ENCODE measurements around the gene TEX12. TPM values are rescaled to one million over a fixed set of nuclear protein-coding genes. Genes with fewer than 3 reads are reported as not detected.

TEX12 gene
- total and polyA plus RNA-seq, 9 of the 15 experiments (the other 6 are each of a cell fraction or from before 2014, with no cell fraction given) = 0.10 to 2.3 (median 0.67) TPM; not detected in 1

GRCh38 chr11:112176077-112176476 is 8.9 kb downstream of the TEX12 start:
- DNase-seq (ENCODE audit: extremely low read depth in 1 of 4, low spot score in 3 of 4) (no peak), ATAC-seq (no peak), FAIRE-seq (no peak)
- TF ChIP-seq SAFB2 (IDR thresholded peaks at IDR 0.05; ENCODE audit: borderline replicate concordance, low read depth, low read length, severe bottlenecking) (no peak), SNAPC5 (CRISPR knock-in tag; IDR thresholded peaks at IDR 0.05) (no peak)
- intact Hi-C loops (cut with micrococcal nuclease) = no loop called here
- H3K4me3 ChIP-seq = no peak overlapping the region
- H3K79me2 ChIP-seq (ENCODE audit: control insufficient read depth, insufficient read depth, low read length) = no peaks in the 10 kb centered on the region
- peaks cover 0 to 8% of the 10 kb centered on the region in 2 experiments; a peak in 2 of 5 replicates for H3K4me1 ChIP-seq (replicated peaks in 1 of 2; ENCODE audit: control insufficient read depth in 2 of 2, insufficient read depth in 2 of 2, low read length in 2 of 2)
- in situ Hi-C loops (cut with MboI) = no loop called here
- no peak overlapping the region for H2AFZ ChIP-seq (ENCODE audit: low read depth, low read length)
- no peaks in the 10 kb centered on the region for H3K9me3 ChIP-seq (replicated peaks; ENCODE audit: control insufficient read depth, insufficient read depth, low read depth, low read length)
- ChIA-PET CTCF (ENCODE audit: low intra/inter-chr PET ratio) (interaction anchor here (0.6 kb wide), 1 partner anchor 278 kb away, joined by 4 read pairs; no protein-coding TSS in a partner anchor), POLR2A (interaction anchor here (1.3 kb wide), 1 partner anchor 21 kb away, joined by 3 read pairs; no protein-coding TSS in a partner anchor)
- no peaks in the 10 kb centered on the region for H3K9me1 ChIP-seq (ENCODE audit: control insufficient read depth, insufficient read depth, low read length)
- no peak overlapping the region for H3K9ac ChIP-seq (ENCODE audit: insufficient read depth in 1 of 2, low read depth in 2 of 2, low read length in 2 of 2)
- H3K36me3 ChIP-seq (ENCODE audit: control insufficient read depth, insufficient read depth, low read length) = no peaks in the 10 kb centered on the region
- no peak overlapping the region for H3K4me2 ChIP-seq (ENCODE audit: insufficient read depth, low read length)
- no TSS peak for BruUV-seq (replicated peaks)
- peaks cover 3% of the 10 kb centered on the region; the same call in 1 of the 2 replicates for H4K20me1 ChIP-seq (replicated peaks; ENCODE audit: control insufficient read depth, insufficient read depth, low read length)
- no peak overlapping the region for H3K27ac ChIP-seq (ENCODE audit: extremely low read depth, low read depth, low read length)
- 19% methylated on average over 1 of the region's 1 CpG for WGBS (ENCODE audit: insufficient coverage, low coverage, missing lambda C conversion rate)
- peaks cover 0 to 8% of the 10 kb centered on the region in 2 experiments; a peak in 2 of 5 replicates for H3K27me3 ChIP-seq (ENCODE audit: control insufficient read depth in 2 of 2, insufficient read depth in 2 of 2, low read length in 2 of 2)

GRCh38 chr11:112177589-112177988 is 10.4 kb downstream of the TEX12 start:
- H3K9ac ChIP-seq (ENCODE audit: insufficient read depth in 1 of 2, low read depth in 2 of 2, low read length in 2 of 2) = no peak overlapping the region
- peaks cover 0 to 8% of the 10 kb centered on the region in 2 experiments; a peak in 2 of 5 replicates for H3K4me1 ChIP-seq (replicated peaks in 1 of 2; ENCODE audit: control insufficient read depth in 2 of 2, insufficient read depth in 2 of 2, low read length in 2 of 2)
- WGBS (ENCODE audit: insufficient coverage, low coverage, missing lambda C conversion rate) = 0% methylated on average over 3 of the region's 4 CpGs
- intact Hi-C loops (cut with micrococcal nuclease) (no loop called here), in situ Hi-C loops (cut with MboI) (no loop called here)
- no peaks in the 10 kb centered on the region for H3K9me1 ChIP-seq (ENCODE audit: control insufficient read depth, insufficient read depth, low read length)
- no peak overlapping the region for H2AFZ ChIP-seq (ENCODE audit: low read depth, low read length)
- POLR2A ChIA-PET = no interaction called here
- no peak overlapping the region for H3K4me2 ChIP-seq (ENCODE audit: insufficient read depth, low read length)
- H3K4me3 ChIP-seq = no peak overlapping the region
- ATAC-seq = no peak
- H3K79me2 ChIP-seq (ENCODE audit: control insufficient read depth, insufficient read depth, low read length) = no peaks in the 10 kb centered on the region
- DNase-seq (ENCODE audit: extremely low read depth in 1 of 4, low spot score in 3 of 4) = no peak
- CTCF ChIA-PET (ENCODE audit: low intra/inter-chr PET ratio) = no interaction called here
- no peak for FAIRE-seq
- BruUV-seq (replicated peaks) = no TSS peak
- H4K20me1 ChIP-seq (replicated peaks; ENCODE audit: control insufficient read depth, insufficient read depth, low read length) = peaks cover 3% of the 10 kb centered on the region; the same call in 1 of the 2 replicates
- no peaks in the 10 kb centered on the region for H3K9me3 ChIP-seq (replicated peaks; ENCODE audit: control insufficient read depth, insufficient read depth, low read depth, low read length)
- H3K36me3 ChIP-seq (ENCODE audit: control insufficient read depth, insufficient read depth, low read length) = no peaks in the 10 kb centered on the region
- no peak overlapping the region for H3K27ac ChIP-seq (ENCODE audit: extremely low read depth, low read depth, low read length)
- peaks cover 0 to 8% of the 10 kb centered on the region in 2 experiments; a peak in 2 of 5 replicates for H3K27me3 ChIP-seq (ENCODE audit: control insufficient read depth in 2 of 2, insufficient read depth in 2 of 2, low read length in 2 of 2)
- no peak for TF ChIP-seq ARID1B (IDR thresholded peaks at IDR 0.05)
- no peak for TF ChIP-seq DPF2 (IDR thresholded peaks at IDR 0.05)
- TF ChIP-seq KDM1A (IDR thresholded peaks at IDR 0.05) = no peak
- no peak for TF ChIP-seq KDM4B (IDR thresholded peaks at IDR 0.05; ENCODE audit: borderline replicate concordance in 2 of 2, low read depth in 1 of 2)
- TF ChIP-seq NFXL1 (CRISPR knock-in tag; IDR thresholded peaks at IDR 0.05) = no peak
- no peak for TF ChIP-seq TEAD2 (tag; IDR thresholded peaks at IDR 0.05)
- no peak for TF ChIP-seq ZNF274 (IDR thresholded peaks at IDR 0.05; ENCODE audit: borderline replicate concordance, low read depth, low read length)
- no peak for TF ChIP-seq E2F8 (IDR thresholded peaks at IDR 0.05; ENCODE audit: low read depth, partially characterized antibody)
- TF ChIP-seq HDAC2 (IDR thresholded peaks at IDR 0.05) = no peak
- TF ChIP-seq COPS2 (conservative IDR thresholded peaks at IDR 0.05) = no peak
- no peak for TF ChIP-seq RAD51 (IDR thresholded peaks at IDR 0.05; ENCODE audit: borderline replicate concordance, low read depth)

Measured in K562 (cell line).